ENCODE results near the gene ZNF335. TPM values are rescaled to one million over a fixed set of nuclear protein-coding genes. Genes with fewer than 3 reads are reported as not detected.

Gene ZNF335
- total and polyA plus RNA-seq, 2 of the 13 experiments (the other 11 are each of a cell fraction or from before 2014, with no cell fraction given): 9.7 to 13.7 TPM

DNA sequence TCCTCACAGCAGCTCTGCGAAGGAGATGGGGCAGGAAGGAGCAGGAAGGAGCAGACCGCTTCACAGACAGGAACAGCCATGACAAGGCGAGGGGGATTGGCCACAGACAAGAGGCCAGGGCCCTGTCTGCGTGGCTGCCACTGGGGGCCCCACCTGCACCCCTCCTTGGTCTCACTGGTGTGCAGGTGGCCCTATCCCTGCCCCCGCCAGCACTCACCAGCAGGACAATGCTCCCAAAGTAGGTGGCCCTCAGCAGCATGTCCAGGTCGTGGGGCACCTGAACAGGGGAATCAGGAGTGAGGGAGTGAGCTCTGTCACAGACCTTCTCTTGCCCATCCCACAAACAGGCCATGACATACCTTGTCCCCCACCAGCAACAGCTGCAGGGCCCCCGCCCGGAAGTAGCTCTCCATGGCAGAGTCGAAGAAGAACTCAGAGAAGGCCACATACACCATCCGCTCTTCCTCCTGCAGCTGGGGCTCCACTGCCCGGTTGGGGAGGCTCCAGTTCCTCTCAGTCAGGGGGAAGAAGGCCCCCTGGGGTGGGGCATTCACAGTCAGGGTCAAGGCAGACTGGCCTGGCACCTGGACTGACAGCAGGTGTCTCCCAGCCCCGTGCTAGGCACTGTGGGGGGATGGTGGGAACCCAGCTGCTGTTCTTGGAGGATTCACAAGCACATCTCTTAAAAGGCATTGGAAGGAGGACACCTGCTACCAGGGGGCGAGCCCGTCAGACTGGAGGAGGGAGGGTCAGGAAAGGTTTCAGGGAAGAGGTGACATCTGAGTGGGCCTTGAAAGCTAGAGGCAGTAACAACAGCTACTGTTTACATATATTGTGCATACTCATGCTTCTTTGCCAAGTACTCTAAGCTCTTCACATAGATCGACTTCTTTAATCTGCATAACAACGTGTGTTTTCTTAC, 67.2 kb downstream of the ZNF335 start (continued):
- TF ChIP-seq ATF7 (IDR thresholded peaks at IDR 0.05): no peak
- no peak for TF ChIP-seq ATF7 (CRISPR knock-in tag; IDR thresholded peaks at IDR 0.05)
- 0 out of 2 replicates have a peak, but pooled peaks have one; percentile 64 for TF ChIP-seq ZNF776 (CRISPR knock-in tag; IDR thresholded peaks at IDR 0.05)
- TF ChIP-seq SMC3 (IDR thresholded peaks at IDR 0.05; ENCODE audit: low read length): no peak
- no peak for TF ChIP-seq ASH2L (IDR thresholded peaks at IDR 0.05; ENCODE audit: insufficient read length, low read depth, low read length)
- TF ChIP-seq, protein P1, sequence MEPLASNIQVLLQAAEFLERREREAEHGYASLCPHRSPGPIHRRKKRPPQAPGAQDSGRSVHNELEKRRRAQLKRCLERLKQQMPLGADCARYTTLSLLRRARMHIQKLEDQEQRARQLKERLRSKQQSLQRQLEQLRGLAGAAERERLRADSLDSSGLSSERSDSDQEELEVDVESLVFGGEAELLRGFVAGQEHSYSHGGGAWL (CRISPR knock-in tag; IDR thresholded peaks at IDR 0.05): no peak
- no peak for TF ChIP-seq HNRNPK (IDR thresholded peaks at IDR 0.05; ENCODE audit: low read depth, low read length, poor library complexity, severe bottlenecking)
- no peak for TF ChIP-seq PHF21A (CRISPR knock-in tag; IDR thresholded peaks at IDR 0.05)
- no peak for TF ChIP-seq SRSF9 (IDR thresholded peaks at IDR 0.05; ENCODE audit: borderline replicate concordance, insufficient read depth, low read depth, low read length, poor library complexity, severe bottlenecking)
- TF ChIP-seq CBFB (CRISPR knock-in tag; IDR thresholded peaks at IDR 0.05): no peak
- no peak for TF ChIP-seq ZNF576 (CRISPR knock-in tag; IDR thresholded peaks at IDR 0.05)
- TF ChIP-seq, protein P2, sequence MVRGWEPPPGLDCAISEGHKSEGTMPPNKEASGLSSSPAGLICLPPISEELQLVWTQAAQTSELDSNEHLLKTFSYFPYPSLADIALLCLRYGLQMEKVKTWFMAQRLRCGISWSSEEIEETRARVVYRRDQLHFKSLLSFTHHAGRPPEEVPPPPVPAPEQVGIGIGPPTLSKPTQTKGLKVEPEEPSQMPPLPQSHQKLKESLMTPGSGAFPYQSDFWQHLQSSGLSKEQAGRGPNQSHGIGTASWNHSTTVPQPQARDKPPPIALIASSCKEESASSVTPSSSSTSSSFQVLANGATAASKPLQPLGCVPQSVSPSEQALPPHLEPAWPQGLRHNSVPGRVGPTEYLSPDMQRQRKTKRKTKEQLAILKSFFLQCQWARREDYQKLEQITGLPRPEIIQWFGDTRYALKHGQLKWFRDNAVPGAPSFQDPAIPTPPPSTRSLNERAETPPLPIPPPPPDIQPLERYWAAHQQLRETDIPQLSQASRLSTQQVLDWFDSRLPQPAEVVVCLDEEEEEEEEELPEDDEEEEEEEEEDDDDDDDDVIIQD (CRISPR knock-in tag; IDR thresholded peaks at IDR 0.05; ENCODE audit: low read depth): no peak
- no peak for TF ChIP-seq PAX8 (CRISPR knock-in tag; IDR thresholded peaks at IDR 0.05; ENCODE audit: borderline replicate concordance)
- no peak for TF ChIP-seq ZNF20 (CRISPR knock-in tag; IDR thresholded peaks at IDR 0.05)
- TF ChIP-seq ZNF556 (CRISPR knock-in tag; IDR thresholded peaks at IDR 0.05; ENCODE audit: borderline replicate concordance): no peak
- no peak for TF ChIP-seq ZNF615 (CRISPR knock-in tag; IDR thresholded peaks at IDR 0.05; ENCODE audit: borderline replicate concordance)
- no peak for TF ChIP-seq MAZ (IDR thresholded peaks at IDR 0.05; ENCODE audit: borderline replicate concordance, low read depth, low read length)
- no peak for TF ChIP-seq MAZ (CRISPR knock-in tag; IDR thresholded peaks at IDR 0.05; ENCODE audit: low read depth)
- TF ChIP-seq, protein P3, sequence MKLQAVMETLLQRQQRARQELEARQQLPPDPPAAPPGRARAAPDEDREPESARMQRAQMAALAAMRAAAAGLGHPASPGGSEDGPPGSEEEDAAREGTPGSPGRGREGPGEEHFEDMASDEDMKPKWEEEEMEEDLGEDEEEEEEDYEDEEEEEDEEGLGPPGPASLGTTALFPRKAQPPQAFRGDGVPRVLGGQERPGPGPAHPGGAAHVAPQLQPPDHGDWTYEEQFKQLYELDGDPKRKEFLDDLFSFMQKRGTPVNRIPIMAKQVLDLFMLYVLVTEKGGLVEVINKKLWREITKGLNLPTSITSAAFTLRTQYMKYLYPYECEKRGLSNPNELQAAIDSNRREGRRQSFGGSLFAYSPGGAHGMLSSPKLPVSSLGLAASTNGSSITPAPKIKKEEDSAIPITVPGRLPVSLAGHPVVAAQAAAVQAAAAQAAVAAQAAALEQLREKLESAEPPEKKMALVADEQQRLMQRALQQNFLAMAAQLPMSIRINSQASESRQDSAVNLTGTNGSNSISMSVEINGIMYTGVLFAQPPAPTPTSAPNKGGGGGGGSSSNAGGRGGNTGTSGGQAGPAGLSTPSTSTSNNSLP (IDR thresholded peaks at IDR 0.05; ENCODE audit: low read depth, low read length): no peak
- no peak for TF ChIP-seq KDM3A (CRISPR knock-in tag; IDR thresholded peaks at IDR 0.05; ENCODE audit: low read depth)
- no peak for TF ChIP-seq STAG1 (CRISPR knock-in tag; IDR thresholded peaks at IDR 0.05)
- TF ChIP-seq MLX (CRISPR knock-in tag; IDR thresholded peaks at IDR 0.05): no peak
- TF ChIP-seq, protein P4, sequence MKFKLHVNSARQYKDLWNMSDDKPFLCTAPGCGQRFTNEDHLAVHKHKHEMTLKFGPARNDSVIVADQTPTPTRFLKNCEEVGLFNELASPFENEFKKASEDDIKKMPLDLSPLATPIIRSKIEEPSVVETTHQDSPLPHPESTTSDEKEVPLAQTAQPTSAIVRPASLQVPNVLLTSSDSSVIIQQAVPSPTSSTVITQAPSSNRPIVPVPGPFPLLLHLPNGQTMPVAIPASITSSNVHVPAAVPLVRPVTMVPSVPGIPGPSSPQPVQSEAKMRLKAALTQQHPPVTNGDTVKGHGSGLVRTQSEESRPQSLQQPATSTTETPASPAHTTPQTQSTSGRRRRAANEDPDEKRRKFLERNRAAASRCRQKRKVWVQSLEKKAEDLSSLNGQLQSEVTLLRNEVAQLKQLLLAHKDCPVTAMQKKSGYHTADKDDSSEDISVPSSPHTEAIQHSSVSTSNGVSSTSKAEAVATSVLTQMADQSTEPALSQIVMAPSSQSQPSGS (CRISPR knock-in tag; IDR thresholded peaks at IDR 0.05): no peak
- no peak for TF ChIP-seq IKZF4 (CRISPR knock-in tag; IDR thresholded peaks at IDR 0.05; ENCODE audit: borderline replicate concordance, low read depth, not compliant biosample characterization)

Measured in HepG2 (cell line).